NT2/D1 (cell line): Measurements from ENCODE around the gene ZNF592.

Source experiments
- DNase-seq: peaks from one replicate; pipeline ENCODE4 v3.0.0-alpha.2; 2011; ENCODE audit warnings: low read depth, low spot score
- H3K27me3 ChIP-seq: 2 replicates; pipeline ENCODE4 v1.6.0; 2011; ENCODE audit warnings: mild to moderate bottlenecking; ENCODE audit not compliant: insufficient read length, insufficient read depth
- H3K36me3 ChIP-seq: 2 replicates; pipeline ENCODE4 v1.6.1; 2011; ENCODE audit warnings: mild to moderate bottlenecking, low read length, mixed read lengths; ENCODE audit not compliant: insufficient read depth, insufficient read length
- H3K4me1 ChIP-seq: 2 replicates; pipeline ENCODE4 v1.5.1; 2011; ENCODE audit not compliant: insufficient read depth, insufficient read length
- H3K4me3 ChIP-seq: 2 replicates; pipeline ENCODE4 v1.5.1; 2011; ENCODE audit warnings: low read depth; ENCODE audit not compliant: insufficient read length
- H3K9ac ChIP-seq: 2 replicates; pipeline ENCODE4 v1.6.0; 2011; ENCODE audit warnings: low read depth; ENCODE audit not compliant: insufficient read length
- H3K9me3 ChIP-seq: 2 replicates; pipeline ENCODE4 v1.5.1; 2011; ENCODE audit warnings: mild to moderate bottlenecking, low read length; ENCODE audit not compliant: insufficient read depth
- SUZ12 ChIP-seq: IDR thresholded peaks from 2 replicates; pipeline ENCODE4 v1.6.1; 2011; ENCODE audit not compliant: insufficient read length, insufficient read depth; ENCODE audit errors: extremely low read depth
- YY1 ChIP-seq: IDR thresholded peaks from 2 replicates; pipeline ENCODE4 v1.6.1; 2011; ENCODE audit not compliant: insufficient read length, insufficient read depth
- ZNF274 ChIP-seq: IDR thresholded peaks from 2 replicates; pipeline ENCODE4 v1.6.1; 2011; ENCODE audit warnings: mild to moderate bottlenecking, low read depth, low read length

ZNF592 gene

GRCh38 chr15:84846269-84846668 lies 97.9 kb downstream of the ZNF592 start:
- Histone ChIP-seq H3K9ac (no peak overlapping the region), H3K36me3 (peaks cover 54% of the 10 kb centered on the region), H3K4me3 (no peak overlapping the region), H3K4me1 (no peaks in the 10 kb centered on the region), H3K27me3 (no peaks in the 10 kb centered on the region), H3K9me3 (peaks cover 5% of the 10 kb centered on the region; the same call in 1 of the 2 replicates)
- TF ChIP-seq YY1 (no peak), ZNF274 (no peak), SUZ12 (no peak)
- DNase-seq: no peak

DNA sequence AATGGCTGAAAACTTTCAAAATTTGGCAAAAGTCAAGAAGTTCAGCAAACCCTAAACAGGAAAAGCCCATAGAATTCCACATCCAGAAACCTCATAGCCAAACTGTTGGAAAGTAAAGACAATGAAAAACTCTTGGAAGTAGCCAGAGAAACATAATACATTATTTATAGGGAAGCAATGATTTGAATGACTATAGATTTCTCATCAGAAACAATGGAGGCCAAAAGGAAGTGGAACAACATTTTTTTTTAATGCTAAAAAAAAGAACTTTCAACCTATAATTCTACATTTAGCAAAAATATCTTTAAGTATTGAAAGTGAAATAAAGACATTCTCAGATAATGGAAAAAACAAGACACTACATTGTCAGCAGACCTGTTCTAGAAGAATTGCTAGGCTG lies 99.0 kb downstream of the ZNF592 start:
- DNase-seq: no peak
- no peaks in the 10 kb centered on the region for H3K27me3 ChIP-seq
- peaks cover 5% of the 10 kb centered on the region; the same call in 1 of the 2 replicates for H3K9me3 ChIP-seq
- H3K4me3 ChIP-seq: no peak overlapping the region
- TF ChIP-seq YY1 (no peak), SUZ12 (no peak)
- no peak overlapping the region for H3K9ac ChIP-seq
- peaks cover 54% of the 10 kb centered on the region for H3K36me3 ChIP-seq
- no peaks in the 10 kb centered on the region for H3K4me1 ChIP-seq

DNA sequence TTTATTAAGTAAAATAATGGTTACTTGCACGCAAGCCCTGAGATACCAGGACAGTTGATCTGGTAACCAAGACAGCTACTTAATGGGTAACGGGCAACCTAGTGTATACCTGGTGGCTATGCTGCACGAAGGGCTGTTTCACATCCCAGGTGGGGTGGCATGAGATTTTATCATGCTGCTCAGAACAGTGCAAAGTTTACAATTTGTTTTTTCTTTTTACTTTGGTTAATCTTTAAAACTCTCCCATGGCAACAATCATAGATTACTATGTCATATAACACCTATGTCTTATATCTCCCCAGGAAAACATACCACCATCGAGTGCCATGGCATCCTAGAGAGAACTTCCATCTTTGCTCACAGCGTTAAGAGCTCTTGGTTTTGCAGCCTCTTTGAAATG lies 103.8 kb downstream of the ZNF592 start:
- Histone ChIP-seq H3K4me3 (no peak overlapping the region), H3K27me3 (no peaks in the 10 kb centered on the region), H3K4me1 (no peaks in the 10 kb centered on the region), H3K36me3 (peaks cover 66% of the 10 kb centered on the region), H3K9ac (no peak overlapping the region), H3K9me3 (peaks cover 2% of the 10 kb centered on the region; the same call in 1 of the 2 replicates)
- TF ChIP-seq SUZ12 (no peak), YY1 (no peak), ZNF274 (no peak)
- DNase-seq: no peak

DNA sequence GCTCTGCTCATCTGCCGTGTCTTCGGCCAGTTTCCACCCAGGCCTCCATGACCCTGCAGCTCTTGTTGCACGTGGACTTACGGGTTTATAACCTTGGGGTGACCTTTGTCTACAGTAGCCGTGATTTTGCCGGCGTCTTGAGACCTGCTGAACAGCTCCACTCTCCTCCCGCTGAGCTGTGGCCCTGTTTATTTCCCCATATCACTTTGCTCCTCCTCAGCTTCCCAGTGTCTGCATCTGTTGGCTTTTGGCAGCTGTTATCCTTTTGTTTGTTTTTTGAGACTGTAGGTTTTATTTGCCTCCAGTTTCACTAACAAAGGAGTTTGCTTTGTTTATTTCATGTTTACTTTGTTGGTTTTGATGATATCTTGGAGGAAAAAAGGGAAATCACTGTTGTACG lies 106.7 kb downstream of the ZNF592 start:
- DNase-seq: no peak
- H3K4me1 ChIP-seq: no peaks in the 10 kb centered on the region
- no peak overlapping the region for H3K4me3 ChIP-seq
- H3K36me3 ChIP-seq: peaks cover 88% of the 10 kb centered on the region
- TF ChIP-seq YY1 (no peak), SUZ12 (no peak), ZNF274 (no peak)
- H3K9me3 ChIP-seq: no peaks in the 10 kb centered on the region
- H3K27me3 ChIP-seq: no peaks in the 10 kb centered on the region
- no peak overlapping the region for H3K9ac ChIP-seq

- no peak for DNase-seq
- no peak for TF ChIP-seq ZNF274
- no peak for TF ChIP-seq SUZ12
- no peak for TF ChIP-seq YY1
- Histone ChIP-seq H3K9me3 (no peaks in the 10 kb centered on the region), H3K9ac (no peak overlapping the region), H3K4me1 (no peaks in the 10 kb centered on the region), H3K4me3 (no peak overlapping the region), H3K27me3 (no peaks in the 10 kb centered on the region), H3K36me3 (peaks cover 89% of the 10 kb centered on the region)
These were observed 107.4 kb downstream of the ZNF592 start for GRCh38 chr15:84855765-84856164.
